Osteocyte (in vitro differentiated cells): ENCODE measurements around the gene EME2. TPM values are rescaled to one million over a fixed set of nuclear protein-coding genes. Genes with fewer than 3 reads are reported as not detected.

Source experiments
- DNase-seq: peaks from one replicate; pipeline ENCODE4 v3.0.0; 2021; ENCODE audit warnings: mixed read lengths; ENCODE audit not compliant: unreplicated experiment; ENCODE audit errors: extremely low spot score
- H3K27ac Mint-ChIP-seq: one replicate; pipeline ENCODE4 v1.8.0; 2021; ENCODE audit warnings: mild to moderate bottlenecking, mixed read lengths; ENCODE audit not compliant: unreplicated experiment
- H3K27me3 Mint-ChIP-seq: one replicate; pipeline ENCODE4 v1.8.0; 2021; ENCODE audit warnings: mixed read lengths; ENCODE audit not compliant: unreplicated experiment
- H3K36me3 Mint-ChIP-seq: one replicate; pipeline ENCODE4 v1.8.0; 2021; ENCODE audit warnings: mixed read lengths; ENCODE audit not compliant: unreplicated experiment
- H3K4me1 Mint-ChIP-seq: one replicate; pipeline ENCODE4 v1.8.0; 2021; ENCODE audit warnings: mixed read lengths; ENCODE audit not compliant: unreplicated experiment
- H3K4me3 Mint-ChIP-seq: one replicate; pipeline ENCODE4 v1.8.0; 2021; ENCODE audit warnings: mild to moderate bottlenecking, moderate library complexity, mixed read lengths; ENCODE audit not compliant: unreplicated experiment
- H3K9me3 Mint-ChIP-seq: one replicate; pipeline ENCODE4 v1.8.0; 2021; ENCODE audit warnings: mixed read lengths; ENCODE audit not compliant: unreplicated experiment
- microRNA-seq: library from miRNA; unstranded; fragments of <30 nt; microRNA quantifications from one replicate; pipeline ENCODE4 v1.1.0, GENCODE V29; 2020; ENCODE audit not compliant: unreplicated experiment
- total RNA-seq: library from RNA; stranded (reverse); gene quantifications from 2 replicates; pipeline ENCODE4 v1.2.1, GENCODE V29; 2021
- TF ChIP-seq, protein P1 (sequence below): fragments of 200-600 bp; sonication (generic); IDR thresholded peaks from 2 replicates; pipeline ENCODE4 v1.5.0; 2021; ENCODE audit warnings: antibody characterized with exemption, mild to moderate bottlenecking, moderate library complexity

EME2 gene
- total RNA-seq, 1 donor from 2014 or later: 21.5 TPM

DNA sequence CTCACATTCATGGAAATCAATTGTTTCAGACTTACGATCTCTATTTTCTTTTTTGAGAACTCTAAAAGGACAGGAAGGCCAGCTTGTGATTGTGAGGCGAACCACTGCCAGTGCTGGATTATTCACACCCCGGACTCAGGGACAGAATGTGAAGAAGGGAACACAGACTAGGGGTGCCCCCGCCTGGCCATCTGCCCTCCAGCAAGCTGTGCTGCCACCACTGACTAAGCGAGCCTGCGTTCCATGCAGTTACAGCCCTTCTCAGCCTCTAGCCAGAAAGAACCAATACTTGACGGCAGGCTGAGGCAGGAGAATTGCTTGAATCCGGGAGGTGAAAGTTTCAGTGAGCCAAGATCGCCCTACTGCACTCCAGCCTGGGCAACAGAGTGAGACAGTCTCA lies 51.2 kb downstream of the EME2 start:
- Mint-ChIP-seq H3K9me3 (no peaks in the 10 kb centered on the region), H3K36me3 (peaks cover 4% of the 10 kb centered on the region), H3K27me3 (no peaks in the 10 kb centered on the region), H3K27ac (no peak overlapping the region), H3K4me1 (peaks cover 30% of the 10 kb centered on the region), H3K4me3 (peak overlapping the region; percentile 18)
- no peak for DNase-seq
- TF ChIP-seq, protein P1, sequence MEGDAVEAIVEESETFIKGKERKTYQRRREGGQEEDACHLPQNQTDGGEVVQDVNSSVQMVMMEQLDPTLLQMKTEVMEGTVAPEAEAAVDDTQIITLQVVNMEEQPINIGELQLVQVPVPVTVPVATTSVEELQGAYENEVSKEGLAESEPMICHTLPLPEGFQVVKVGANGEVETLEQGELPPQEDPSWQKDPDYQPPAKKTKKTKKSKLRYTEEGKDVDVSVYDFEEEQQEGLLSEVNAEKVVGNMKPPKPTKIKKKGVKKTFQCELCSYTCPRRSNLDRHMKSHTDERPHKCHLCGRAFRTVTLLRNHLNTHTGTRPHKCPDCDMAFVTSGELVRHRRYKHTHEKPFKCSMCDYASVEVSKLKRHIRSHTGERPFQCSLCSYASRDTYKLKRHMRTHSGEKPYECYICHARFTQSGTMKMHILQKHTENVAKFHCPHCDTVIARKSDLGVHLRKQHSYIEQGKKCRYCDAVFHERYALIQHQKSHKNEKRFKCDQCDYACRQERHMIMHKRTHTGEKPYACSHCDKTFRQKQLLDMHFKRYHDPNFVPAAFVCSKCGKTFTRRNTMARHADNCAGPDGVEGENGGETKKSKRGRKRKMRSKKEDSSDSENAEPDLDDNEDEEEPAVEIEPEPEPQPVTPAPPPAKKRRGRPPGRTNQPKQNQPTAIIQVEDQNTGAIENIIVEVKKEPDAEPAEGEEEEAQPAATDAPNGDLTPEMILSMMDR: peak; percentile 21

DNA sequence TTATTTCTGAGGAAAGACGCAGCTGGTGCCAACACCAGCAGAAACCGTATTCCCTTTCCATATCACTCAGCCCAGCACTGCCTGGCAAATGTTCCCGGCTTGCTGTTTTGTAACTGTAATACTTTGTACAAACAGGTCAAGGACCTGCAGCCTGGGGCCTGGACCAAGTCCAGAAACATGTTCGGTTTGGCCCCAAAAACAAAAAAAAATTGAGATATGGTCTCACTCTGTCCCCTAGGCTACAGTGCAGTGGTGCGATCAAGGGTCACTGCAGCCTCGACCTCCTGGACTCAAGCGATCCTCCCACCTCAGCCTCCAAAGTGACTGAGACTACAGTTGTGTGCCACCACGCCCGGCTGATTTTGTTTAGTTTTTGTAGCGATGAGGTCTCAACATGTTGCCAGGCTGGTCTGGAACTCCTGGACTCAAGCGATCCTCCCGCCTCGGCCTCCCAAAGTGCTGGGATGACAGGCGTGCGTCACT lies 52.8 kb downstream of the EME2 start:
- no peak for DNase-seq
- Mint-ChIP-seq H3K9me3 (no peaks in the 10 kb centered on the region), H3K4me1 (peaks cover 38% of the 10 kb centered on the region), H3K27me3 (no peaks in the 10 kb centered on the region), H3K4me3 (peak overlapping the region; percentile 70), H3K36me3 (peaks cover 8% of the 10 kb centered on the region), H3K27ac (no peak overlapping the region)
- TF ChIP-seq, protein P1: no peak

Small RNA genes lying within 50 kb of the gene (microRNA-seq; reads per million reads assigned to microRNA genes)
- gene MIR3177: 3.8 reads per million

Other genes with a start within 250 kb of the EME2 start
- 13.5 and 14.5 TPM in 2 replicates for gene TMEM204, start 239.1 kb upstream of the EME2 start, total RNA-seq
- gene IFT140, start 160.7 kb upstream of the EME2 start, total RNA-seq: 36.4 and 38.2 TPM in 2 replicates
- gene CRAMP1, start 160.4 kb upstream of the EME2 start, total RNA-seq: 29.4 and 30.1 TPM in 2 replicates
- 53.6 and 55.1 TPM in 2 replicates for gene JPT2, start 94.5 kb upstream of the EME2 start, total RNA-seq
- gene MAPK8IP3, start 66.6 kb upstream of the EME2 start, total RNA-seq: 89.7 and 105 TPM in 2 replicates
- 45.8 and 48.8 TPM in 2 replicates for gene NME3, start 1.3 kb upstream of the EME2 start, total RNA-seq
- 70.9 and 73.9 TPM in 2 replicates for gene MRPS34, start 324 bp downstream of the EME2 start, total RNA-seq
- 52.8 and 53.4 TPM in 2 replicates for gene SPSB3, start 9.8 kb downstream of the EME2 start, total RNA-seq
- gene NUBP2, start 10.2 kb downstream of the EME2 start, total RNA-seq: 55.5 and 56.3 TPM in 2 replicates
- 0.34 and 0.43 TPM in 2 replicates for gene IGFALS, start 20.9 kb downstream of the EME2 start, total RNA-seq
- 55.0 and 57.0 TPM in 2 replicates for gene HAGH, start 54.0 kb downstream of the EME2 start, total RNA-seq
- 25.9 and 29.5 TPM in 2 replicates for gene FAHD1, start 54.4 kb downstream of the EME2 start, total RNA-seq
- gene MEIOB, start 99.4 kb downstream of the EME2 start, total RNA-seq: 0.63 and 1.2 TPM in 2 replicates
- not detected in 2 replicates for gene HS3ST6, start 145.6 kb downstream of the EME2 start, total RNA-seq
- gene MSRB1, start 170.4 kb downstream of the EME2 start, total RNA-seq: 17.1 and 21.0 TPM in 2 replicates
- gene RPL3L, start 181.9 kb downstream of the EME2 start, total RNA-seq: 1.2 TPM in 1 of 2 replicates, not detected in the other
- gene NDUFB10, start 186.7 kb downstream of the EME2 start, total RNA-seq: 126 TPM in 2 replicates
- gene RPS2, start 192.0 kb downstream of the EME2 start, total RNA-seq: 2,261 and 2,286 TPM in 2 replicates
- 0.46 TPM in 1 of 2 replicates, not detected in the other for gene RNF151, start 194.0 kb downstream of the EME2 start, total RNA-seq
- 29.9 and 32.0 TPM in 2 replicates for gene TBL3, start 199.2 kb downstream of the EME2 start, total RNA-seq
- gene NOXO1, start 208.7 kb downstream of the EME2 start, total RNA-seq: 0.54 and 0.91 TPM in 2 replicates
- gene GFER, start 211.4 kb downstream of the EME2 start, total RNA-seq: 21.2 and 24.7 TPM in 2 replicates
- 0.57 and 0.91 TPM in 2 replicates for gene SYNGR3, start 217.2 kb downstream of the EME2 start, total RNA-seq
- 45.4 and 46.9 TPM in 2 replicates for gene ZNF598, start 237.0 kb downstream of the EME2 start, total RNA-seq
- 4.1 and 4.4 TPM in 2 replicates for gene NPW, start 247.0 kb downstream of the EME2 start, total RNA-seq